IMR-90 (cell line): ENCODE results near the gene SLC2A2. TPM values are rescaled to one million over a fixed set of nuclear protein-coding genes. Genes with fewer than 3 reads are reported as not detected.

Experiments
- ATAC-seq: fragments of 200-7000 bp; cut with Tn5 transposase; 2 replicates; pipeline ENCODE4 v1.9.1; 2020; ENCODE audit warnings: low read depth, mild to moderate bottlenecking, moderate library complexity
- BruUV-seq: library from RNA; stranded (reverse); fragments of 400-500 nt; replicated peaks from 2 replicates; lab custom pipeline; 2021; lab: Mats Ljungman, UMichigan
- CTCF ChIA-PET: fragments of 300-600 bp; formaldehyde crosslinking; extraction: SDS; loops from one replicate; lab custom pipeline; 2021; ENCODE audit warnings: antibody characterized with exemption; lab: Yijun Ruan, JAX
- POLR2A ChIA-PET: fragments of 300-600 bp; sonication (Branson Sonifier 250); formaldehyde crosslinking; loops from one replicate; lab custom pipeline; 2022; ENCODE audit warnings: antibody characterized with exemption; ENCODE audit not compliant: unreplicated experiment; lab: Charles Lee
- DNase-seq: peaks from one replicate; pipeline ENCODE4 v3.0.0; 2013
- H2AFZ ChIP-seq: replicated peaks from 2 replicates; pipeline ENCODE3; 2013; ENCODE audit warnings: low read length, mild to moderate bottlenecking; ENCODE audit not compliant: poor library complexity
- H2AK5ac ChIP-seq: 2 replicates; pipeline ENCODE4 v1.6.1; 2013; ENCODE audit warnings: low read depth, low read length, inconsistent platforms
- H2AK9ac ChIP-seq: replicated peaks from 2 replicates; pipeline ENCODE3; 2013; ENCODE audit warnings: mild to moderate bottlenecking, low read depth, low read length, moderate library complexity; ENCODE audit not compliant: poor library complexity
- H2BK120ac ChIP-seq: 2 replicates; pipeline ENCODE4 v1.6.1; 2013; ENCODE audit warnings: low read depth, low read length, inconsistent platforms
- H2BK15ac ChIP-seq: 3 replicates; pipeline ENCODE4 v1.6.1; 2013; ENCODE audit warnings: low read depth, low read length, inconsistent platforms
- H2BK20ac ChIP-seq: 2 replicates; pipeline ENCODE4 v1.6.1; 2013; ENCODE audit warnings: low read depth, mild to moderate bottlenecking, inconsistent platforms, low read length, moderate library complexity
- H2BK5ac ChIP-seq: 2 replicates; pipeline ENCODE4 v1.6.1; 2013; ENCODE audit warnings: mild to moderate bottlenecking, low read depth, low read length, inconsistent platforms; ENCODE audit not compliant: poor library complexity, severe bottlenecking
- H3K14ac ChIP-seq: replicated peaks from 2 replicates; pipeline ENCODE4 v1.6.1; 2013; ENCODE audit warnings: low read depth, low read length, inconsistent platforms
- H3K18ac ChIP-seq: 2 replicates; pipeline ENCODE4 v1.6.1; 2013; ENCODE audit warnings: low read depth, low read length, control low read depth
- H3K23ac ChIP-seq: 2 replicates; pipeline ENCODE4 v1.6.1; 2013; ENCODE audit warnings: low read depth, low read length, inconsistent platforms
- H3K27ac ChIP-seq: 2 replicates; pipeline ENCODE4 v1.5.1; 2013; ENCODE audit warnings: mild to moderate bottlenecking, control low read depth, low read length; ENCODE audit not compliant: insufficient read depth
- H3K27me3 ChIP-seq: 2 replicates; pipeline ENCODE4 v1.6.1; 2013; ENCODE audit warnings: low read length; ENCODE audit not compliant: control insufficient read depth, insufficient read depth
- H3K36me3 ChIP-seq: 2 replicates; pipeline ENCODE4 v1.6.1; 2013; ENCODE audit warnings: low read length, mixed read lengths; ENCODE audit not compliant: control insufficient read depth, insufficient read depth
- H3K4ac ChIP-seq: 2 replicates; pipeline ENCODE4 v1.6.1; 2013; ENCODE audit warnings: low read depth, low read length, inconsistent platforms
- H3K4me1 ChIP-seq: 2 replicates; pipeline ENCODE4 v1.6.1; 2013; ENCODE audit warnings: low read length, mixed read lengths; ENCODE audit not compliant: control insufficient read depth, insufficient read depth
- H3K4me2 ChIP-seq: 2 replicates; pipeline ENCODE4 v1.6.1; 2013; ENCODE audit warnings: low read depth, mild to moderate bottlenecking, control low read depth, low read length, moderate library complexity
- H3K4me3 ChIP-seq: 2 replicates; pipeline ENCODE4 v1.5.1; 2013; ENCODE audit warnings: low read depth, mild to moderate bottlenecking, control low read depth, low read length, moderate library complexity; ENCODE audit not compliant: insufficient read depth
- H3K56ac ChIP-seq: 2 replicates; pipeline ENCODE4 v1.6.1; 2013; ENCODE audit warnings: low read length, inconsistent platforms; ENCODE audit not compliant: insufficient read depth; ENCODE audit errors: extremely low read depth
- H3K79me1 ChIP-seq, 2 experiments: 2 replicates each; pipeline ENCODE4 v1.6.1; 2013; ENCODE audit warnings: low read length in 2 of 2, inconsistent platforms in 1 of 2, low read depth in 1 of 2
- H3K9ac ChIP-seq: 2 replicates; pipeline ENCODE4 v1.6.1; 2013; ENCODE audit warnings: low read depth, low read length, control low read depth
- H3K9me1 ChIP-seq: 2 replicates; pipeline ENCODE4 v1.6.1; 2013; ENCODE audit warnings: low read length, inconsistent platforms; ENCODE audit not compliant: insufficient read depth
- H3K9me3 ChIP-seq: 2 replicates; pipeline ENCODE4 v1.6.1; 2013; ENCODE audit warnings: low read length; ENCODE audit not compliant: control insufficient read depth, insufficient read depth
- H4K20me1 ChIP-seq: 2 replicates; pipeline ENCODE4 v1.6.1; 2013; ENCODE audit warnings: low read length, inconsistent platforms; ENCODE audit not compliant: insufficient read depth
- H4K5ac ChIP-seq: 2 replicates; pipeline ENCODE4 v1.6.1; 2013; ENCODE audit warnings: mild to moderate bottlenecking, low read depth, low read length, control low read depth
- H4K8ac ChIP-seq, 2 experiments: 2 replicates each; pipeline ENCODE4 v1.6.1; 2013; ENCODE audit warnings: low read depth in 2 of 2, low read length in 2 of 2, control low read depth in 1 of 2, inconsistent platforms in 1 of 2
- H4K91ac ChIP-seq: 2 replicates; pipeline ENCODE4 v1.6.1; 2013; ENCODE audit warnings: low read depth, low read length, inconsistent platforms; ENCODE audit not compliant: insufficient read depth
- CEBPB ChIP-seq: IDR thresholded peaks from 2 replicates; pipeline ENCODE4 v1.6.1; 2012; ENCODE audit warnings: low read depth, low read length, improper control_type of control experiment
- ELK1 ChIP-seq: fragments of 150-350 bp; IDR thresholded peaks from 2 replicates; pipeline ENCODE4 v1.6.1; 2016; ENCODE audit warnings: low read depth, mild to moderate bottlenecking, low read length, moderate library complexity, borderline replicate concordance
- POLR2A ChIP-seq: IDR thresholded peaks from 2 replicates; pipeline ENCODE4 v1.6.1; 2012; ENCODE audit warnings: mild to moderate bottlenecking, low read depth, low read length
- WGBS, 2 experiments: methylation state at CpG; one replicate each; pipeline versions ENCODE4 v1.1.5 to v1.1.7; 2013; ENCODE audit warnings: missing lambda C conversion rate in 2 of 2; ENCODE audit not compliant: insufficient read length in 1 of 2; ENCODE audit errors: extremely low coverage in 2 of 2; 5-methylcytosine and 5-hydroxymethylcytosine counted together
- dilution Hi-C: fragments of 300-500 bp; cut with HindIII; formaldehyde crosslinking; loops from one replicate; pipeline ENCODE4 v1.14.3; 2018; ENCODE audit warnings: low sequenced_read_pairs; ENCODE audit not compliant: unreplicated experiment
- in situ Hi-C: fragments of 300-500 bp; cut with MboI; formaldehyde crosslinking; loops from 3 replicates; pipeline ENCODE4 v1.14.3; 2019; ENCODE audit warnings: low sequenced_read_pairs, inconsistent platforms, mixed read lengths
- intact Hi-C: fragments of 100-400 bp; cut with micrococcal nuclease; formaldehyde crosslinking; loops from 2 replicates; pipeline ENCODE4 v1.10.0; 2022
- polyA plus RNA-seq, 3 experiments: library from polyadenylated mRNA; depleted of rRNA; stranded (reverse); fragments of >200 nt; gene quantifications; 2 replicates each; pipeline ENCODE4 v1.2.3, GENCODE V29; 2012; ENCODE audit warnings: low replicate concordance in 1 of 3
- total RNA-seq: library from RNA; depleted of rRNA; stranded (reverse); fragments of >200 nt; gene quantifications from 2 replicates; pipeline ENCODE4 v1.2.3, GENCODE V29; 2012

The SLC2A2 gene
- total and polyA plus RNA-seq, 2 of the 4 experiments (the other 2 are of a cell fraction) = not detected

GRCh38 chr3:171061749-171062148, 35.2 kb upstream of the SLC2A2 start:
- no peaks in the 10 kb centered on the region for H3K79me1 ChIP-seq
- H3K9me1 ChIP-seq = no peaks in the 10 kb centered on the region
- H4K20me1 ChIP-seq = no peaks in the 10 kb centered on the region
- no peak for ATAC-seq
- WGBS, 2 experiments = no CpG with 5 or more reads among the region's 1 CpG
- no TSS peak for BruUV-seq
- no peak overlapping the region for H3K18ac ChIP-seq
- H2AFZ ChIP-seq = no peak overlapping the region
- TF ChIP-seq ELK1 (no peak), CEBPB (no peak), POLR2A (no peak)
- no peak overlapping the region for H2AK5ac ChIP-seq
- no peak overlapping the region for H2BK15ac ChIP-seq
- H3K27ac ChIP-seq = no peak overlapping the region
- H4K8ac ChIP-seq = no peak overlapping the region
- intact Hi-C loops = no loop called here
- no peak overlapping the region for H2AK9ac ChIP-seq
- dilution Hi-C loops = no loop called here
- H3K23ac ChIP-seq = no peak overlapping the region
- H3K36me3 ChIP-seq = peaks cover 2% of the 10 kb centered on the region; the same call in 1 of the 2 replicates
- DNase-seq = no peak
- no peak overlapping the region for H3K4me3 ChIP-seq
- no peak overlapping the region for H3K56ac ChIP-seq
- CTCF ChIA-PET = interaction anchor here (1.0 kb wide), 1 partner anchor 12 kb away, joined by 4 read pairs; no protein-coding TSS in a partner anchor
- in situ Hi-C loops = no loop called here
- H4K91ac ChIP-seq = no peak overlapping the region
- no peak overlapping the region for H3K4ac ChIP-seq
- no peaks in the 10 kb centered on the region for H3K9me3 ChIP-seq
- H2BK5ac ChIP-seq = no peak overlapping the region
- H3K9ac ChIP-seq = no peak overlapping the region
- H4K5ac ChIP-seq = no peak overlapping the region
- POLR2A ChIA-PET = interaction anchor here (0.5 kb wide), 1 partner anchor 9 kb away, joined by 4 read pairs; no protein-coding TSS in a partner anchor
- no peak overlapping the region for H2BK120ac ChIP-seq
- no peaks in the 10 kb centered on the region for H3K4me1 ChIP-seq
- H2BK20ac ChIP-seq = no peak overlapping the region
- H3K27me3 ChIP-seq = no peaks in the 10 kb centered on the region
- no peak overlapping the region for H3K4me2 ChIP-seq
- no peak overlapping the region for H3K14ac ChIP-seq
